Endothelial cell of coronary artery (primary cell): ENCODE data around the gene CFAP74. TPM values are rescaled to one million over a fixed set of nuclear protein-coding genes. Genes with fewer than 3 reads are reported as not detected.

Experiments
- total RNA-seq: library from RNA; depleted of rRNA; stranded (reverse); fragments of >200 nt; gene quantifications from 2 replicates; pipeline ENCODE4 v1.2.3, GENCODE V29; 2014

The CFAP74 gene, protein sequence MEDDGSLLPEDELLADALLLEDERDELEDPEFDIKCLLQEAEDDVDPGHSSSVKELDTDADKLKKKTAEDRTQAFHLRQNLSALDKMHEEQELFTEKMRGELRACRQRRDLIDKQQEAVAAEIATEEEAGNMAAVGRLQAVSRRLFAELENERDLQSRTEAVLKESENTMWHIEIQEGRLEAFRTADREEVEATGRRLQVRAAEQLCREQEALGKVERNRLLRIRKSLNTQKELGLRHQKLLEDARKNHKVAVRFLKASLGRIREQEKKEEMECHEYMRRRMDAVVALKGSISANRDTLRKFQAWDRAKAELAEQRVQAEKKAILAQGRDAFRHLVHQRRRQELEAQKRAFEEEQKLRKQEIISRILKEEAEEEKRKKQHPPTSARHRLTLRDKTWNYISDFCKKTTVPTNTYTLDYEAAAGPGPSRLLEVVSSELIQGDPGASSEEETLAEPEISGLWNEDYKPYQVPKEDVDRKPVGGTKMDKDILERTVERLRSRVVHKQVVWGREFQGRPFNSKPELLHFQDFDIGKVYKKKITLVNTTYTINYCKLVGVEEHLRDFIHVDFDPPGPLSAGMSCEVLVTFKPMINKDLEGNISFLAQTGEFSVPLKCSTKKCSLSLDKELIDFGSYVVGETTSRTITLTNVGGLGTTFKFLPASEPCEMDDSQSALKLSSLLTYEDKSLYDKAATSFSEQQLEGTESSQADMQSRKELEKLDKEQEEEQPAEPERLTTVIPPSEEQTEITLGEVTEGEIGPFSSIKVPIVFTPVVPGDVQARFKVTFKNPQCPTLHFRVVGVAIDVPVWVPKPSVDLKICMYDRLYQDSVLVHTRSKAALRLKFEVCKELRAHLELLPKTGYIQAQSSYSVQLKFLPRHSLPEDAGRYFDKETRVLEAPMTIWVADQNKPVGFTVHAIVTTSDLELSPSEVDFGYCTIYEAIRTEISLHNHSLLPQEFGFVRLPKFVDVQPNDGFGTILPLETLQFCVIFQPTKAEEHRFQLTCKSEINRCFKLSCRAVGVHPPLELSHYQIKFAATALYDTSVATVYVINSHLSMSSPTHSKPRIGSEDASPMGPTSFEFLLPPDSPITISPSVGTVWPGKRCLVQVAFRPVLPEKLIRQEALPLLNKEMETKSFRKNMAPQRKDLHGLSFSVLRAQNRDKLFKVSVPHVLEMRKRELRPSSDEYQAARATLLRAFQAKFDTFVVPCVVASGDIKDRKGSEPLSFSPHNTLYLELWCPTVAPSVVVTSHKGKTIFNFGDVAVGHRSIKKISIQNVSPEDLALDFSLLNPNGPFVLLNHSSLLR (N-terminal part only)
- total RNA-seq = not detected in 2 replicates

DNA sequence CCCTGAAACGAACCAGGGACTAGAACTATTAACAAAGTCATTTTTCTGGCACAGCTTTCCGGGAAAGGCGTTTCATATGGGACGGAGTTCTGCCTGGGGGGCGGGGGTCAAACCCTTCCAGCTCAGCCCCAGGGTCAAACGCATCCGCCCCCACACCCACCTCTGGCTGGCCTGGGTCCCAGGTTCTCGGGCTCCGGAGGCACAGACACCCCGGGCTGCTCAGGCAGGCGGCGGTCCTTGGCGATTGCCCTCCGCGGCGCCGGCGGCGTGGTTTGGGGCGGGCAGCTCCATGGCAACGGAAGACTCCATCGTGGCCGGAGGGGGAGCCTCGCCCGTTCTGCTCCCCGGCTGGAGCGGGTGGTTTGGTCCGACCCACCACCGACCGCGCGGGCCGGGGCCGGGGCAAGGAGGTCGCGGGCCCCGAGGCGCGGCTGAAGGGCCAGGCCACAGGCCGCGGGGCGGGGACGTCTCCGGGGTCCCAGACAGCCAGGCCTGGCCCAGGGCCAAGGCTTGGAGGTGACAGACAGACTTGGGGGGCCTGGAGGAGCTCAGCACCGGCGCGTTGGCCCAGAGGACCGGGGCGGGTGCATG is at the start of gene CFAP74:
CFAP74 (minus strand) TSS at position 246 of the 591 bp plus-strand sequence. CDS start 12,830 bp downstream, outside the sequence.

DNA sequence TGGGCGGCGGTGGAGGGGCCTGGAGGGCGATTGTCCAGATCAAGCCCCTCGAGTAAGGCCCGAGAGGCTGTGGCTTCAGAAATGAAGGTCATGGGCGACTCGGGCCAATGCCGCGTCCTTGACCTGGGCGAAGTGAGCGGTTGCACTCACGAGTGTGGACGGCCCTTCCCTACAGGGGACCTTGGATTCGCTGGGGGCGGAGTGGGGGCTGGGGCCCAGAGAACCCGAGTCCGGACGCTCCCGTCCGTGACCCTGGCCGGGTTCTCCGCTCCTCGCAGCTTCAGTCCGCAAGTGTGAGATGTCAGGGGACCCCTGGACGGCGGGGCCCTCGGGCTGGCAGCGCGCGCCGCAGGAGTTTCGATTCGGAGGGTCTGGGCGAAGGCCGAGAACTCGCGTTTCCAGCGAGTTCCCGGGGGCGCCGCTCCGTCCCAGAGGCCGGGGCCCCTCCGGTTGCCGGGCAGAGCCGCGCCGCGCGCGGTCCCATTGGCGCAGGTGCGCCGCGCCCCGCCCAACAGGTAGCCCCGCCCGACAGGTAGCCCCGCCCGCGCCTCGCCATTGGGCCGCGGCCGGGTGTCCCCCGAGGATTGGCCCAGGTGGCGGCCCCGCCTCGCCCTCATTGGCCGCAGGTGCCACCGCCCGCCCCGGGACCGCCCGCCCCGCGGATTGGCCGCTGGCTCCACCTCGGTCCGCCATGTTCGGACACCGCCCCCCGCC is 46.3 kb upstream of the CFAP74 start, which contains the start of gene PRKCZ:
PRKCZ (plus strand) TSS at position 694 of the 714 bp plus-strand sequence. CDS start 220 bp downstream, outside the sequence.

DNA sequence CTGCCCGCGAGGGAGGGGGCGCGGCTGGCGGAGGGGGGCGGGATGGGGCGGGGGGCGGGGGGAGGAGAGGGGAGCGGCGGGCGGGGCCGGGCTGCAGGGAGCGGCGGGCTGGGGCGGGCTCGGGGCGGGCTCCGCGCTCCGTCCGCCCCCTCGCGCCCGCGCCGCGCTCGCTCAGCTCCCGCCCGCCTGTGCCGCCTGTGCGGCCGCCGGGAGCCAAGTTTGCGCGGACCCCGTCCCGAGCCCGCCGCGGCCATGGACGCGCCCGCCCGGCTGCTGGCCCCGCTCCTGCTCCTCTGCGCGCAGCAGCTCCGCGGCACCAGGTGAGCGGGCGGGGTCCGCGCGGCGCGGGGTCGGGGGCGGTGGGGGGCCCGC is 15.6 kb upstream of the CFAP74 start, which contains the start of gene GABRD:
GABRD (plus strand) TSS at position 174 of the 372 bp plus-strand sequence; CDS start at position 253, 79 bp downstream.

DNA sequence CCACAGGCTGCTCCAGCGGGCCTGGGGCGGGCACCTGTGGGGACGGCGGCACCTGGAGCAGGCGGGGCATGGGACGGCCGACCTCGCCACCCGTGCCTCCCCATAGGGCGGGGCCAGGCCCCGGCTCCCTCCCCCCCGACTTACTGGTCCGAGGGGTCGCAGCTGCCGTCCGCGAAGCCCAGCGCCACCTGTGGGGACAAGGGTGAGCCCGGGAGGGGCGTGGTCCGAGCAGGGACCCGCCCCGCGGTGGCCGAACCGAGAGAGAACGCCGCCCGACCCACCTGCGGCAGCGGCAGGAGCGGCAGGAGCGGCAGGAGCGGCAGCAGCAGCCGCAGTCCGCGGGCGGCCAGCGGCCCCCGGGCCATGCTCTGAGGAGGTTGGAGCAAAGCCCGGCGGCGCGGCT is 84.7 kb downstream of the CFAP74 start, which contains the start of gene TMEM52:
TMEM52 (minus strand) TSS at position 379 of the 403 bp plus-strand sequence; CDS start at position 365, 14 bp downstream.

DNA sequence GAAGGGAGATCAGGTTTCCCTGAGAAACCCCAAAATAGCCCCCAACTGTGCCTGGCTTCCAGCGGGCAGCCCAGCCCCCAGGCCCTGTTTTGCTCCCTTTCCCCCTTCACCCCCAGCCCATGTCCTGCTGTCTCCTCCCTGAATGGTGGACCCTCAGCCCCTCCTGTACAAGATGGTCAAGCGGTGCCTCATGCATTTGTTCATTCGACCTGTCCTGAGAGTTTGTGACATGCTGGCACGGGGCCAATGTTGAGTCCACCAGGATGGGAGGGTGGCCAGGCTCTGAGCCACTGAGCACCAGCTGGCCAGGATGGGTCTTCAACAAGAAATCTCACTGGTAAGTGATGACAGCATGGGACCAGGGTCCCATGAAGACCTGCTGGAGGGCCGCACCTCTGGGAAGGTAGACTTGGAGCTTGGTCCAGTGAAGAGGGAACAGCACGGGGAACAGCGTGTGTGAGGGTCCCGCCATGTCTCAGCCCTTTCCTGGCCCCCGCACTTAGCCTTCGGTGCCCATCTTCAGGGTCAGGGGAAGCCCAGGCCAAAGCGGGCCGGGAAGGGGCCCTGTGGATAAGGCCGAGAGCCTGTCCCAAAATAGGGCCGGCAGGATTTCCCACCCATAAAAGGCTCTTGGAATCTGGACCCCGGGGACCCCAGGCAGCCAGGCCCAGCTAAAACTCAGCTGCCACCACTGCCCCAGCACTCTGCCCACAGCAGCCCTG is 88.5 kb downstream of the CFAP74 start, which contains the start of gene CALML6:
CALML6 (plus strand) TSS at position 290 of the 722 bp plus-strand sequence; CDS start at position 311, 21 bp downstream.

DNA sequence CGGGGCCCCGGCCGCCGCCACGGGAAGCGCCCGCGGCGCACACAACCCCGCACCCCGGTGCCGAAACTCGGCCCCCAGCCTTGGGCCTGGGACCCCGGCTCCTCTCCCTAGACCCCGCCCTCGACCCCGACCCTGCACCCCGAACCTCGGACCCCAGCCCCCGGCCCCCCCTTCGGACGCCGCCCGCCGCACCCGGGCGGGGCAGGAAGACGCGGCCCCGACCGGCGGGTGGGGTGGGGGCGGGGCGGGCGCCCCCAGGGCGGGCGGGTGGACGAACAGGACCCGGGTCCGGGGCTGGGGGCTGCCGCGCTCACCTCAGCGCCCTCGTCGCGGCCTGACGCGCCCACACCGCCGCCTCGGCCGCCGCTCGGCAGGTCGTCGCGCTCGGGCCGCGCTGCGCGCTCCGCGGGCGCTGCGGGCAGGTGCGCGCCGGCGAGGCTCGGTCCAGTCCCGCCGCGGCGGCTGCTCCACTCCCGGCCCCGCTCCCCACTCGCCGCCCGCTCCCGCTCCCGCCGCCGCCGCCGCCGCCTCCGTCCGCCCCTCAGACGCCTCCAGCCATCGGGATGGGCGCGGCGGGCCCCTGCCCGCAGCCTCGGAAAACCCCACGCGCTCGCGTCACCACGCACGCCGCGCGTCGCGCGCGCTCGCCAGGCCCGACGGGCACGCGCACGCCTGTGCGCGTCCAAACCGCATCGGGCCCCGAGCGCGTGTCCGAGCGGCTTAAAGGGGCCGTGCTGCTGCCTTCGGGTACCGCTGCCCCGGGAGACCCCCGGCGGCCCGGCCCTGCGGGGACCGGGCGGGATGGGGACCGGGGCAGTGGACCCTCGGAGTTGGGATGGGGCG is 112.9 kb downstream of the CFAP74 start, which contains the start of gene GNB1:
GNB1 (minus strand) TSS at position 582 of the 843 bp plus-strand sequence. CDS start 65,634 bp downstream, outside the sequence.

Other genes with a start within 250 kb of the CFAP74 start
- gene NADK, start 225.3 kb downstream of the CFAP74 start, total RNA-seq = 37.9 and 45.6 TPM in 2 replicates
- 87.0 and 121 TPM in 2 replicates for gene GNB1, start 112.7 kb downstream of the CFAP74 start, total RNA-seq
- gene CALML6, start 88.5 kb downstream of the CFAP74 start, total RNA-seq = not detected in 2 replicates
- gene TMEM52, start 84.5 kb downstream of the CFAP74 start, total RNA-seq = 0.09 TPM in 2 replicates
- gene GABRD, start 15.6 kb upstream of the CFAP74 start, total RNA-seq = not detected in 2 replicates
- 0.19 and 0.36 TPM in 2 replicates for gene PRKCZ, start 46.6 kb upstream of the CFAP74 start, total RNA-seq
- gene FAAP20, start 191.0 kb upstream of the CFAP74 start, total RNA-seq = 8.1 and 13.7 TPM in 2 replicates
- 14.8 and 21.7 TPM in 2 replicates for gene SKI, start 224.5 kb upstream of the CFAP74 start, total RNA-seq